Heart left ventricle (tissue), 13 donors: ENCODE results near the gene LMAN2.

Experiments
- CTCF ChIP-seq, 12 donors: fragments of 200-600 bp; sonication (generic) in 4 of 12; IDR thresholded peaks; one replicate each; pipeline versions ENCODE4 v1.5.0 to v1.8.0; 2018 to 2022; ENCODE audit warnings: antibody characterized with exemption in 12 of 12, mild to moderate bottlenecking in 5 of 12
- POLR2A ChIP-seq, 2 donors: fragments of 450-650 bp; IDR thresholded peaks; one replicate each; pipeline ENCODE4 v1.6.1; 2017; ENCODE audit warnings: antibody characterized with exemption in 2 of 2, mild to moderate bottlenecking in 2 of 2, moderate library complexity in 2 of 2
- donor health status: ischemic (EF 13 %, LVEDD 7.1; RV severe dilation, severe dysfunction).
- donor health status: DM: no; HTN: yes; CAD: no.
- donor health status: DM: no; HTN: no; CAD: no.
- donor health status: ischemic (EF 25% LVEDD 6.9; RV normal size, moderate dysfunction).
- donor health status: ischemic (EF 25% LVEDD 5.7; RV mildly dilated, moderate dysfunction).
- donor health status: ischemic (EF 35%, LVEDD 5.7; RV mildly dilated, moderate dysfunction).
- donor health status: nonischemic (EF 11% LVEDD 7.7; RV severe dilation, severe dysfunction).
- donor health status: DM: yes; HTN: yes; CAD: no.
- donor health status: PGD.
- donor health status: ischemic (EF 29% LVEDD 5.4; RV normal size, mild dysfunction).
- donor health status: nonischemic (EF 23%, LVEDD 6.1; RV moderate dilation, normal function).

- TF ChIP-seq CTCF (IDR thresholded peaks at IDR 0.05) (no peak), POLR2A (IDR thresholded peaks at IDR 0.05) (no peak)
These were observed 31.7 kb upstream of the LMAN2 start for GRCh38 chr5:177383181-177383580.
